Natural killer cell (primary cell): Measurements from ENCODE around the gene ATXN2L. TPM values are rescaled to one million over a fixed set of nuclear protein-coding genes. Genes with fewer than 3 reads are reported as not detected.
"Not testable (repeated sequence)": the region's sequence is repeated elsewhere in the genome, so short reads cannot be mapped to it uniquely, and the experiment has no call there.

Source experiments
- ATAC-seq, 3 donors: fragments of 150-1000 bp in 2 of 3; fragments of 200-7000 bp in 1 of 3; cut with Tn5 transposase; 1 replicate in 1 of 3; 2 replicates in 2 of 3; pipeline ENCODE4 v1.10.0; 2021; ENCODE audit warnings: mild to moderate bottlenecking in 2 of 3, moderate library complexity in 2 of 3
- DNase-seq, 2 donors: peaks; one replicate each; pipeline versions ENCODE4 v3.0.0 to v3.0.0-alpha.2; 2013 to 2021; ENCODE audit warnings: mixed read lengths in 1 of 2
- H3K27ac ChIP-seq: one replicate; pipeline ENCODE4 v1.5.1; 2013; ENCODE audit warnings: mild to moderate bottlenecking, low read length
- H3K27me3 ChIP-seq: one replicate; pipeline ENCODE4 v1.6.1; 2013; ENCODE audit warnings: low read length; ENCODE audit not compliant: control insufficient read depth, insufficient read depth
- H3K36me3 ChIP-seq: one replicate; pipeline ENCODE4 v1.6.1; 2013; ENCODE audit warnings: low read length; ENCODE audit not compliant: control insufficient read depth, insufficient read depth
- H3K4me1 ChIP-seq: one replicate; pipeline ENCODE4 v1.6.1; 2013; ENCODE audit warnings: low read length; ENCODE audit not compliant: control insufficient read depth, insufficient read depth
- H3K4me3 ChIP-seq: one replicate; pipeline ENCODE4 v1.5.1; 2013; ENCODE audit warnings: low read length
- H3K9me3 ChIP-seq: one replicate; pipeline ENCODE4 v1.6.1; 2013; ENCODE audit warnings: low read length; ENCODE audit not compliant: control insufficient read depth, insufficient read depth
- H3K27ac Mint-ChIP-seq, 2 donors: one replicate each; pipeline ENCODE4 v1.8.0; 2022; ENCODE audit warnings: mild to moderate bottlenecking in 2 of 2, mixed read lengths in 2 of 2, moderate library complexity in 1 of 2
- H3K27me3 Mint-ChIP-seq, 2 donors: one replicate each; pipeline ENCODE4 v1.8.0; 2022; ENCODE audit warnings: low read depth in 2 of 2, mixed read lengths in 2 of 2
- H3K36me3 Mint-ChIP-seq: one replicate; pipeline ENCODE4 v1.8.0; 2022; ENCODE audit warnings: mixed read lengths
- H3K4me1 Mint-ChIP-seq, 2 donors: one replicate each; pipeline ENCODE4 v1.8.0; 2022; ENCODE audit warnings: mixed read lengths in 2 of 2
- H3K4me3 Mint-ChIP-seq: one replicate; pipeline ENCODE4 v1.8.0; 2022; ENCODE audit warnings: mild to moderate bottlenecking, moderate library complexity, mixed read lengths
- H3K9me3 Mint-ChIP-seq, 2 donors: one replicate each; pipeline ENCODE4 v1.8.0; 2022; ENCODE audit warnings: mixed read lengths in 2 of 2
- WGBS: methylation state at CpG from one replicate; pipeline ENCODE4 v1.1.7; 2013; ENCODE audit warnings: missing lambda C conversion rate; ENCODE audit not compliant: insufficient coverage; 5-methylcytosine and 5-hydroxymethylcytosine counted together
- intact Hi-C: fragments of 100-400 bp; cut with micrococcal nuclease; formaldehyde crosslinking; loops from one replicate; pipeline ENCODE4 v1.14.2; 2022
- total RNA-seq, 4 donors: library from RNA; stranded (reverse); fragments of 120-200 nt in 1 of 4; gene quantifications; one replicate each; pipeline versions ENCODE4 v1.2.3 to v1.2.4, GENCODE V29; 2013 to 2022
- TF ChIP-seq, protein P1 (sequence below): fragments of 200-600 bp; IDR thresholded peaks from one replicate; pipeline ENCODE4 v1.8.0; 2022; ENCODE audit warnings: antibody characterized with exemption

ATXN2L gene
- total RNA-seq, 3 donors from 2014 or later (not counting 1 experiment from before 2014, with no cell fraction given) = 350 to 451 (median 416) TPM

DNA sequence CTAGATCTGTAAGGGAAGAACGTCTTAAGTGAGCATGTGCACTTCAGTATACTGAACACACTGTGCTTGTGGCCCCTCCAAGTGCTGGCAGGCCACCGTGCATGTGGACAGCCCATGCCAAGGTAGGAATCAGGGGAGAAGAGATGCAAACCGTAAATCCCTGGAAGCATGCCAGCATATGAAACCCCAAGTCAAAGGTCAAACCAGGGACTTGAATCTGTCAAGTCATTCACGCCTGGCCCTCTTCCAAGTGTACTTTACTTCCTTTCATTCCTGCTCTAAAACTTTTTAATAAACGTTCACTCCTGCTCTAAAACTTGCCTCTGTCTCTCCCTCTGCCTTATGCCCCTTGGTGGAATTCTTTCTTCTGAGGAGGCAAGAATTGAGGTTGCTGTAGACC, 2.8 kb upstream of the ATXN2L start:
- DNase-seq (no peak), ATAC-seq (no peak)
- Histone ChIP-seq H3K27me3 (no peaks in the 10 kb centered on the region), H3K4me3 (no peak overlapping the region), H3K36me3 (no peaks in the 10 kb centered on the region), H3K9me3 (no peaks in the 10 kb centered on the region), H3K4me1 (peaks cover 16% of the 10 kb centered on the region), H3K27ac (no peak overlapping the region)
- H3K36me3 Mint-ChIP-seq = no peaks in the 10 kb centered on the region
- no peak overlapping the region for H3K4me3 Mint-ChIP-seq
- H3K9me3 Mint-ChIP-seq = no peaks in the 10 kb centered on the region
- intact Hi-C loops = loop anchor here (5.0 kb wide), 4 partner anchors 42 to 1832 kb away; partner anchors contain the start of genes PRR14, RABEP2 and SH2B1
- no peaks in the 10 kb centered on the region for H3K27me3 Mint-ChIP-seq
- 93% methylated on average over 5 of the region's 5 CpGs for WGBS
- peaks cover 19 to 20% of the 10 kb centered on the region in 2 donors for H3K4me1 Mint-ChIP-seq
- no peak overlapping the region for H3K27ac Mint-ChIP-seq
- TF ChIP-seq, protein P1, sequence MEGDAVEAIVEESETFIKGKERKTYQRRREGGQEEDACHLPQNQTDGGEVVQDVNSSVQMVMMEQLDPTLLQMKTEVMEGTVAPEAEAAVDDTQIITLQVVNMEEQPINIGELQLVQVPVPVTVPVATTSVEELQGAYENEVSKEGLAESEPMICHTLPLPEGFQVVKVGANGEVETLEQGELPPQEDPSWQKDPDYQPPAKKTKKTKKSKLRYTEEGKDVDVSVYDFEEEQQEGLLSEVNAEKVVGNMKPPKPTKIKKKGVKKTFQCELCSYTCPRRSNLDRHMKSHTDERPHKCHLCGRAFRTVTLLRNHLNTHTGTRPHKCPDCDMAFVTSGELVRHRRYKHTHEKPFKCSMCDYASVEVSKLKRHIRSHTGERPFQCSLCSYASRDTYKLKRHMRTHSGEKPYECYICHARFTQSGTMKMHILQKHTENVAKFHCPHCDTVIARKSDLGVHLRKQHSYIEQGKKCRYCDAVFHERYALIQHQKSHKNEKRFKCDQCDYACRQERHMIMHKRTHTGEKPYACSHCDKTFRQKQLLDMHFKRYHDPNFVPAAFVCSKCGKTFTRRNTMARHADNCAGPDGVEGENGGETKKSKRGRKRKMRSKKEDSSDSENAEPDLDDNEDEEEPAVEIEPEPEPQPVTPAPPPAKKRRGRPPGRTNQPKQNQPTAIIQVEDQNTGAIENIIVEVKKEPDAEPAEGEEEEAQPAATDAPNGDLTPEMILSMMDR = no peak

GRCh38 chr16:28820546-28820945, 2.3 kb upstream of the ATXN2L start:
- intact Hi-C loops = loop anchor here (5.0 kb wide), 4 partner anchors 42 to 1832 kb away; partner anchors contain the start of genes PRR14, RABEP2 and SH2B1
- H3K27me3 ChIP-seq, H3K36me3 Mint-ChIP-seq, H3K27ac ChIP-seq, ATAC-seq, H3K36me3 ChIP-seq, H3K4me3 ChIP-seq, H3K9me3 ChIP-seq, DNase-seq, H3K9me3 Mint-ChIP-seq, H3K27me3 Mint-ChIP-seq: not testable (repeated sequence)
- H3K4me3 Mint-ChIP-seq = peak overlapping the region; percentile 69
- peaks cover 20% of the 10 kb centered on the region for H3K4me1 ChIP-seq
- 98% methylated on average over 13 of the region's 13 CpGs for WGBS
- H3K27ac Mint-ChIP-seq = peak overlapping the region; percentile 4 to 96
- peaks cover 25% of the 10 kb centered on the region in 2 donors for H3K4me1 Mint-ChIP-seq

DNA sequence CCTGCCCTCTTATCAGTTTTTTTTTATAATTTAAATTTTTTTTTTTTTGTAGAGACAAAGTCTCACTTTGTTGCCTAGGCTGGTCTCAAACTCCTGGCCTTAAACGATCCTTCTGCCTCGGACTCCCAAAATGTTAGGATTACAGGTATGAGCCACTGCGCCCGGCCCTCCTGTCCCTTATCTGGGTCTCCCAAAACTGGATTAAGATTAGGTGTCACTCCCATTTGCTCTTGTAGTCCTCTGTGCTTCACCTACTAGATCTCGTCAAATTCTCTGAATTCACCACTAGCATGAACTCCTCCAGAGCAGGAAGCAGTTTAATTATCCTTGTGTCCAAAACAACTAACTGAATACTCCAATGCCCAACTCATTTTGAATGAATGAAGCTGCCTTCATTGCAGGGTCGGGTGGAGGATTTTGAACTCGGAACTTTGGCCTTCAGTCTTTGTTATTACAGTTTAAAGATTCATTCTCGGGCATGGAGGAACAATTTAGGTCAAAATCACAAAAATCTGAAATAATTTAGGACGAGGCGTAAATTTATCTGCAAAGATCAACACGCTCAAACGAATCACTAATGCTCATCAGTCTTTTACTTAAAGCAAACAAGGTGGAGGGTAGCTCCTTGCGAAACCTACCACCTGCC, 802 bp upstream of the ATXN2L start:
- H3K27ac ChIP-seq = peak overlapping the region; percentile 96
- peaks cover 17% of the 10 kb centered on the region for H3K36me3 ChIP-seq
- no peaks in the 10 kb centered on the region for H3K27me3 ChIP-seq
- peak overlapping the region; percentile 94 for H3K4me3 Mint-ChIP-seq
- peak overlapping the region; percentile 96 to 99 for H3K27ac Mint-ChIP-seq
- H3K36me3 Mint-ChIP-seq = peaks cover 12% of the 10 kb centered on the region
- H3K4me1 Mint-ChIP-seq = peaks cover 33 to 36% of the 10 kb centered on the region in 2 donors
- H3K4me3 ChIP-seq = peak overlapping the region; percentile 83
- ATAC-seq (no peak), DNase-seq (no peak)
- 35% methylated on average over 13 of the region's 13 CpGs for WGBS
- no peaks in the 10 kb centered on the region for H3K9me3 ChIP-seq
- H3K4me1 ChIP-seq = peaks cover 20% of the 10 kb centered on the region
- TF ChIP-seq, protein P1 = no peak
- H3K27me3 Mint-ChIP-seq = no peaks in the 10 kb centered on the region
- no peaks in the 10 kb centered on the region for H3K9me3 Mint-ChIP-seq
- intact Hi-C loops = loop anchor here (5.0 kb wide), 4 partner anchors 40 to 1830 kb away; partner anchors contain the start of genes PRR14, RABEP2 and SH2B1

- WGBS = 0% methylated on average over 62 of the region's 62 CpGs
- DNase-seq (no peak), ATAC-seq (peak in 2 of 3 donors; percentile 13 to 28)
- peak overlapping the region; percentile 96 to 99 for H3K27ac Mint-ChIP-seq
- peaks cover 12% of the 10 kb centered on the region for H3K36me3 Mint-ChIP-seq
- Histone ChIP-seq H3K27me3 (no peaks in the 10 kb centered on the region), H3K4me1 (peaks cover 20% of the 10 kb centered on the region), H3K36me3 (peaks cover 31% of the 10 kb centered on the region), H3K4me3 (peak overlapping the region; percentile 90), H3K9me3 (no peaks in the 10 kb centered on the region), H3K27ac (peak overlapping the region; percentile 98)
- peaks cover 33 to 36% of the 10 kb centered on the region in 2 donors for H3K4me1 Mint-ChIP-seq
- no peaks in the 10 kb centered on the region for H3K9me3 Mint-ChIP-seq
- TF ChIP-seq, protein P1 = no peak
- H3K27me3 Mint-ChIP-seq = no peaks in the 10 kb centered on the region
- intact Hi-C loops = loop anchor here (5.0 kb wide), 4 partner anchors 39 to 1829 kb away; partner anchors contain the start of genes PRR14, RABEP2 and SH2B1
- peak overlapping the region; percentile 94 for H3K4me3 Mint-ChIP-seq
Measured at GRCh38 chr16:28823291-28823872, 583 bp downstream of the ATXN2L start.
